HG02623 (cell line): ENCODE results near the gene SRC.
A peak's percentile ranks its signal among the peaks of the same experiment; 100 is the strongest.

Experiments
- ATAC-seq: cut with Tn5 transposase; IDR thresholded peaks from one replicate; pipeline ENCODE4 v1.9.1; 2021; ENCODE audit warnings: moderate library complexity; ENCODE audit not compliant: unreplicated experiment

Gene SRC

GRCh38 chr20:37345339-37346235 is at the start of gene SRC:
Gene SRC (plus strand): TSS chr20:37346140. CDS start chr20:37384154, 38,014 bp downstream.
- no peak for ATAC-seq

GRCh38 chr20:37296371-37296770 is 49.6 kb upstream of the SRC start:
- ATAC-seq: no peak

GRCh38 chr20:37297066-37297736 is 48.7 kb upstream of the SRC start:
- ATAC-seq: no peak

DNA sequence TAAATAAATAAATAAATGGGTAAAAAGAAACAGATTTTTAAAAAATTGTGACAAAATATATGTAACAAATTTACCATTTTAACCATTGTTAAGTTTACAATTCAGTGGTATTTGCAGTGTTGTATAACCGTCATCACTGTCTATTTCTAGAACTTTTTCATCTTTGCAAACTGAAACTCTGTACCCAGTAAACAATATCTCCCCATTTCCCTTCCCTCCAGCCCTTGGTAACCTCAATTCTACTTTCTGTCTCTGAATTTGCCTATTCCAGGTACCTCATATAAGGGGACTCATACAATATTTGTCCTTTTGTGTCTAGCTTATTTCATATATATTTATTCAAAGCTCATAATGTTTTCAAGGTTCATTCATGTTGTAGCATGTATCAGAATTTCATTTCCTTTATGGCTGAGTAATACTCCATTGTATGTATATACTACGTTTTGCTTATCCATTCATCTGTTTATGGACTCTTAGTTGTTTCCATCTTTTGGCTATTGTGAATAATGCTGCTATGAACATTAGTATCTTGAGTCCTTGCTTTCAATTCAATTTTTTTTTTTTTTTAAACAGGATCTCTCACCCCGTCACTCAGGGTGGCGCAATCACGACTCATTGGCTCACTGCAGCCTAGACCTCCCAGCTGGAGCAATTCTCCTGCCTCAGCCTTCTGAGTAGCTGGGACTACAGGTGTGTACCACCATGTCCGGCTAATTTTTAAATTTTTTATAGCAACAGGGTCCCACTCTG is 47.6 kb upstream of the SRC start:
- ATAC-seq: peak; percentile 53

GRCh38 chr20:37299718-37300528 is 46.0 kb upstream of the SRC start:
- no peak for ATAC-seq

GRCh38 chr20:37301120-37301519 is 44.8 kb upstream of the SRC start:
- no peak for ATAC-seq

GRCh38 chr20:37301558-37301957 is 44.4 kb upstream of the SRC start:
- ATAC-seq: no peak

DNA sequence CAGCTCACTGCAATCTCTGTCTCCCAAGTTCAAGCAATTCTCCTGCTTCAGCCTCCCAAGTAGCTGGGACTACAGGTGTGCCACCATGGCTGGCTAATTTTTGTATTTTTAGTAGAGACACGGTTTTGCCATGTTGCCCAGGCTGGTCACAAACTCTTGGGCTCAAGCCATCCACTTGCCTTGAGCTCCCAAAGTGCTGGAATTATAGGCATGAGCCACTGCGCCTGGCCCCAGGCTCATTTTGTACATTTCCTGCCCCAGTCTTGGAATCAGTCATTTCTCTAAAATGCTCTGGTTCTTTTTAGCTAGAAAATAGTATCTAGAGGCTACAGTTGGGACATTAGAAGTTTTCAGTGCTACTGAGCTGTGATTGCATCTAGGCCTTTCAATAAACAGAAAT is 43.0 kb upstream of the SRC start:
- ATAC-seq: no peak

- ATAC-seq: no peak
These were observed 42.3 kb upstream of the SRC start for GRCh38 chr20:37303637-37304036.

DNA sequence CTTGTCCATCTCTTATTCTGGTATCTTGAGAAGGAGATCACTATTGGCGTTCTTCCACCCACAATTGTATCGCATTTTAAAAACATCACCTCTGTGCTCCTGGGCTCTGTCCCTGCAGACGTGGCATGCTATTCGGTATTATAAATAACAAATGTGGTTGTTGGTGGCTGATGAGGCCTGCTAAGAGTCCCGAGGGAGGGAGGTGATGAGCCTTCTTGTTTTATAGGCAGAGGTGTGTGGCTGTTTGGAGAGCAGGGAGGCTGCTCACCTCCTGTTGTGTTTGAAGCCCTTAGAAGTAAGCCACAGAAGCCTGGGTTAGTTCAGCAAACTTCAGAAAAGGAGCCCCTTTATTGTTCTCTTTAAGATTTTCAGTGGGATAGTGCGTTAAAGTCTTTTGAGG is 40.9 kb upstream of the SRC start:
- ATAC-seq: no peak

- no peak for ATAC-seq
These were observed 40.1 kb upstream of the SRC start for GRCh38 chr20:37305839-37306238.

DNA sequence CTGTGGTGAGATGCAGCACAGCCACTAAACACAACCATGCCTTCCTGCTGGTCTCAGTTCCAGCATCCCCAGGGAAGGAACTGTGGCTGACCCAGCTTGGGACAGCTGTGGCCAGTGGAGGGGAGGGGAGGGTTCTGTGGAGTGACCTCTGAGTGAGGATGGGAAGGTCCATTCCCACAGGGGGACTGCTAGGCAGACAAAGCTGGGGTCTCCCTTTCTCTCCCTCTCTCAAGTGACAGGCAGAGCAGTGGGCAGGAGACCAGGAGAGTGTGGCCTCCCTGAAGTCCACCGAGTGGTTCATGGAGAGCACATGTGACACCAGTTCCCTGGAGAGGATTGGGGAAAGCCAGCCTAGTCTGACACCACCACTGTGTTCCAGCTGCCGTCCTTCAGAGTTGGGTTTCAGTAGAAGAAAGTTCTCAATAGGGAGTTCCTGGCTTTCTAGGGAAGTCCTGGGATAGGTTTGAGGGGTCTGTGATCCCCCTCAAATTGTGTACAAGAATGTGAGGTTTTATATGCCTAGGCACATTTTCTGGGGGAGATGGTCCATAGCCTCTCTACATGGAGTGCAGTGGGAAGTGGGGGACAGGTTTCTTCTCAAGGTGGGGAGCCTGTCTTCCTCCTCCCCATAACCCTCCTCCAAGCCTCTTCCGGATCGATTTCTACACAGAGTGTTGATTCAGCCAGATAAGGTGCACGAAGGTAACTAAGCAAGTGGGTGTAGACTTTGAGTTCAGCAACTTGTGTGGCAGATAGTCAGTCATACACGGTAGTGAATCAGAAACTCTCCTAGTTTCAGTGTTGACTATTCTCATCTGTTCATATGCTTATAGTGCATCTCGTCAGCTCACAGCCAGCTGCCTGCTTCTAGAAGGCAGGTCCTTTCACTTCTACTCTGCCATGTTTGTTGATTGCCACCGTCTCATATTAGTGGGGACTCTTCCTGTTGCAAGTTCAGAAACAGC is 37.6 kb upstream of the SRC start:
- ATAC-seq: peak; percentile 86

DNA sequence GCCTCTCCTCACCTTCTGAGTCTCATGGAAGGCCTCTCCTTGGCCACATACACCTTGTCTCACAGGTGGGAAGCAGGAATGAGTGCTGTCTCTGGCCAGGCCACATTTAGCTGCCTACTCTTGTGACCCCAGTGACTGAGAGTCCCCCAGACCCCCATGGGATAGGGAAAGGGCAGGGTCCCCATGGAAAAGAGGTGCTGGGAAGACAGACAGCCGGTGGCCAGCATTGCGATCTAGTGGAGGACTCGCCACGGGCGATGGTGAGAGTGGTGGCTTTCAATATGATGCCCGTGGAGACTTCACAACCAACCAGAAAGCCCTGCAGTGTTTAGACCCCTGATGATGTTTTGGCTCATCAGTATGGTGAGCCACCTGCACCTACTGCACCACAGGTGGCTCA is 36.6 kb upstream of the SRC start:
- ATAC-seq: no peak

- ATAC-seq: no peak
These were observed 35.9 kb upstream of the SRC start for GRCh38 chr20:37309936-37310590.

DNA sequence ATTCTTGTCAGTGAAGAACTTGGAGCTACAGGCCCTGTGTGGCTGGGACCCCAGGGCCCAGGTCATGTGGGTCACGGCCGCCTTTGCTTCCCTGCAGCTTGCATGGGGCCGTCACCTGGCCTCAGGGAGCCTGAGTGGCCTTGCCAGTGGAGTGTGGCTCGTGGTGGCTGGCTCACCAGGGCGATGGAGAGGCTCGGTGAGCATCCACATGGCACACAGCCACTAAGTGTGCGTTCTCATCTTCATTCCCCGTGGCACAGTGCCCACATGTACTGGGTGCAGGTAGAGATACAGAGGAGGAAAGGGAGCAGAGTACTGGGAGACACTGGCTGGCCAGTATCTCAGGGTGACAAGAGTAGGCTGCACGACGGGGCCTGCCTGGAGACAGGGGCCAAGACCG is 35.0 kb upstream of the SRC start:
- ATAC-seq: no peak

DNA sequence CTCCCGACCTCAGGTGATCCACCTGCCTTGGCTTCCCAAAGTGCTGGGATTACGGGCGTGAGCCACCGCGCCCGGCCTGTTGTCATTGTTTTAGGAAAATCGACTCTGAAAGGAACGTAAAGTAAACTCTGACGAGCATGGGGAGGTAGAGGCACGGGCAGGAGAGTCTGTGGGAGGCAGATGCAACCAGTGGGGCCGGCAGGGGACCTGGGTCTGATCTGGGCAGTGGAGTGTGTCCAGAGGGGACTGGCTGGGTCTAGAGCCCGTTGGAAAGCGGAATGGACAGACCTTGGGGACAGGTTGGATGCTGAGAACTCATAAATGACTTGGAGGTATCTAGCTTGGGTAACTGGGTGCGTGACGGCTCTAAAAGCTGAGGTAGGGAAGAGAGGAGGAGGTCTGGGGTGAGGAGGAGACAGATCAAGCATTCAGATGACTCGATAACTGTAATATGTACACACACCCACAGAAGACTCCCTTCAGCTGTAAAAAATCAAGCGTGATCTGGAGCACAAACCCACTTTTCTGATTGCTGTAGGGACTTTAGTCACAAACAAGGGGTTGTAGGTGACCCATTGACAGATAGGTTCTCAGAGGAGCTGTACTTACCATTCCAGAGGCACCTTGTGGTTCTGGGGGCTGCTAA is 34.1 kb upstream of the SRC start:
- ATAC-seq: no peak

DNA sequence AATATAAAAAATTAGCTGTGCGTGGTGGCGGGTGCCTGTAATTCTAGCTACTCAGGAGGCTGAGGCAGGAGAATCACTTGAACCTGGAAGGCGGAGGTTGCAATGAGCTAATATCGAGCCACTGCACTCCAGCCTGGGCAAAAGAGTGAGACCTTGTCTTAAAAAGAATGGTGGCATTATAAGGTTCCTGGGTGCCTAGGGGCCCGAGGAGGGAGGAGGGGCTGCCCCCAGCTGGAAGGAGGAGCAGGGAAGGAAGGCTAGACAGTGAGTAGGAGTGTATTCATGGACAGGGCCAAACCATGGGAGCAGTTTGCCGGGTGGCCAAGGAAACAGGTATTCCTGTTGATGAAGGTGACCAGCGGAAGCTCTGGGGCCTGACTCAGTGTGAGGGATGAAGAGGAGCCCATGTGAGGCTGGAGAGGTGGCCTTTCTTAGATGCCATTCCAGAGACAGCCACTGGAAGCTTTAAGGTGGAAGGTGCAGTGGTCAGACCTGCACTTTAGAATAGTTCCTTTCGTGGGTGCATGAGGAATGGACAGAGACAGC is 32.3 kb upstream of the SRC start:
- ATAC-seq: no peak

DNA sequence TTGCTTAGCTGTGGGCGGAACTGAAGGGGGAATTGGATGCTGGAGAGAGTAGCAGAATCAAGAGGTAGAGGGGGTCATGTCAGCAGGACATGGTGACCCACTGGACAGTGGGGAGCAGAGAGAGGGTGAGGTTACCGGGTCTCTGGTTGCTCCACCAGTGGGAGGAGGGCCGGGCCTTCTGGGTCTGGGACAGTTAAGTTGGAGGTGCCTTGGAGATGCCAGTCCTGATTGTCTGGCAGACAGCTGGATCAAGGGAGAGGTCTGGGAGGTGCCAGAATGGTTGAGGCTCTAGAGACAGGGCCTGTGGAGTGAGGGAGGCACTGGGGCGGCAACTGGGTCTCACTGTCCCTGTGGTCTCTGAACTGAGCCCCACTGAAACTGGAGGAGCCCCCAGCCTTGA is 31.8 kb upstream of the SRC start:
- no peak for ATAC-seq
